HG02885 (cell line): ENCODE data around the gene CYP19A1.

Source experiments
- ATAC-seq: cut with Tn5 transposase; IDR thresholded peaks from one replicate; pipeline ENCODE4 v1.9.1; 2021; ENCODE audit warnings: mild to moderate bottlenecking; ENCODE audit not compliant: unreplicated experiment, poor library complexity

Gene CYP19A1

DNA sequence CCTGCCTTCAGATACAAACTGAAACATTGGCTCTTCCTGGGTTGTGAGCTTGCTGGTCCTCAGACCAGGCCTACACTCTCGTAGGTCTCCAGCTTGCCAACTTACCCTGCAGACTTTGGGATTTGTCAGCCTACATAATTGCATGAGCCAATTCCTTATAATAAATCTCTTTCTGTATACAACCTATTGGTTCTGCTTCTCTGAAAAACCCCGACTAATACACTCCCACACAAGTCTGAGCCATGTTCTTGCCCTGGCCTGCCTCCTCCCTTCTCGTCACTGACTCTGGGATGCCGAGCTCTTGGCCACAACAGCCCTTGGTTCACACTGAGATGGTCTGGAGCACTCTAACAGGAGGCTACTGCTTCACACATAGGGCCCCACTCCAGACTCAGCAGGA, 9.5 kb downstream of the CYP19A1 start:
- no peak for ATAC-seq

DNA sequence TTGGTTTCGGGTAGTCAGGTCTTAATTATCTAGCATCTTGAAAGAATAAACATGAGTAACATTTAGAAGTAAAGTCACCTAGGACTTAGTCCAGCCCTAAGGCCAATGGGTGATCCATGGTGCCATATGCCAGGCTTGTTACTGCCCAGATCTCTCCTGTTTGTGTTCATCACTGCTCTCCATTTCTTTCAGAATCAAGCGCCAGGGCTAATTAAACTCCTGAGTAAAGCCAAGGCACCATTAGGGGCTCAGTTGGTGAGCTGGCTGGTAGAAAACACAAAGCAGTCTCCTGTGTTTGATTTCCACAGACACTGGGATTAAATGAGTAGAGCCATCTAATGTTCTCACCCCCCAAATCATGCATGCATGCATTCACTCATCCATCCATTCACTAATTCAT, 11.3 kb downstream of the CYP19A1 start:
- ATAC-seq, result no peak

DNA sequence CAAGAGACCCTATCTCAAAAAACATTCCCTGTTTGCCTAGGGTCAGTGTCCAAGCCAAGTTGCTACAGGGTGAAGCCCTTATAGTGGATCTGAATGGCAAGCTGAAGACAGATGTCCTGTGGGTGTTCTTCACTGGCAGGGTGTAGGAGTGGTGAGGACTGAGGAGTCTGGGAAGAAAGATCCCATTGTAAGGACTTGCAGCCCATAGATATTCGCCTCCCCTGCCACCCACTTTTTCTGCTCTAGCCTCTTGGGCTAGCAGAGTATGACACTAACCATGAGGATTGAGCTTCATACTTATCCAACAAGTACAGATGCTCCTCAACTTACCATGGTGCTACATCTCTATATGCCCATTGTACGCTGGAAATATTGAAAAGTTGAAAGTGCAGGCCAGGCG, 13.2 kb downstream of the CYP19A1 start:
- ATAC-seq, result no peak

DNA sequence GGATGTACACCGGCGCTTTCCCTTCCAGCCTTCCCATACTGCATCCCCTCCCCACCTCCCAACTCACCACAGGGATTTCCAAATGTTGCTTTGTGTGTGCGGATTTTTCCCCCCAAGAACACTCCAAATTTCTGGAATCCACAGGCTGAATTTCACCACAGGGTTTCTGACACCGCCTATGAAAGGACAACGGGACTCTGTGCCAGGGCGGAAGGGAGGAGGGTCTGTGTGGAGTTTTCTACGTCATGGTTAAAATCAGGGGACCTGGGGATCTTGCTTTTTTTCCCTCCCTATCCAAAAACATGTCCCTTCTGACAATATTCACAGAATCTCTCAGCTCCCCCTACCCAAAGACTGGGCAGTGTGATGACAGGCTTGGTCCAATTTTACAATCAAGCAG, 14.6 kb downstream of the CYP19A1 start:
- no peak for ATAC-seq

DNA sequence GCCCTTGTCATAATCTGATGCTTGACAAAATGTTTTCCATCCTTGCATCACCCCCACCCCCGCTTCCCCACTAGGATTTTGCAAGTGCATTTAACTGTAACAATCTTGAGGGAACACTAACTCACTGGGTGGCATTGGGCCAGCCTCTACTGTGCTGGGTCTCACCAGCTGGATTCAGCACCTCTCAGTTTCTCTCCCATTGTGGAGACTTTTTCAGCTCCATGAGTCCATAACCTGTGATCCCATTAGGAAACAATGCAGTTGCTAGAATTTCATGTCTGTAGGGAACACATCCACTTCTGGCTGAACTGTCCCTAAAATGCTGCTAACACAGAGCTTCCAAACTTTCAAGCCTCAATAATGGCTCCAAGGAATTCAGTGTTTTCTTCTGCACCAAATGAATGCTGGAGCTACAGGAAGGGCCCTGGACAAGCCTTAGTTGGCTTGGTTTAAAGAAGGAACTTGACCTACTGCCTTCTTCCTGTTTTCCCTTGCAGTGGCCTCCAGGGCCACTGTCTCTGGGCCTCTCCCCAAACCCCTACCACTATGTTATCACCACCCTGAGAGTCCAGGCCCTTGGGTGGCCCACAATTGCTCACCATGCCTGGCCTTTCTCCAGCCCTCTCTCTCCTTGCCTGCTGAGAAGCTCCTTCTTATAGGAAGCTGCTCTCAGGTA, 15.6 kb downstream of the CYP19A1 start:
- no peak for ATAC-seq

DNA sequence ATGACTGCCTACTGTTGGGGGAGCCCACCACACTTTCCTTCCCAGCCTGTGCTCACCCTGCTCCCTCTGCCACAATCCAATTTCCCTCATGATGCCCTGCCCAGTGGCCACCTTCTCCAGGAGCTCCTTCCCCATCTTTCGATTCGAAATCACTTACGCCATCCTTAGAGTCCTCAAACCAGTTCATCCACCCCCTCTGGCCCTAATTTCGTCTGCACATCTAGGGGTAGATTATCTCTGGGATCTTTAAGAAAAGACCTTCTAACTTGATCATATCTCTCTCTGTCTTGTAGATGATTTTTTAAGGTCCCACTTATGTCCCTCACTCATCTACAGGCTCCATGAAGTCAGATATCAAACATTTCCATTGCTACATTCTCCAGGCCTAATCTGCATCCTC, 17.1 kb downstream of the CYP19A1 start:
- no peak for ATAC-seq

DNA sequence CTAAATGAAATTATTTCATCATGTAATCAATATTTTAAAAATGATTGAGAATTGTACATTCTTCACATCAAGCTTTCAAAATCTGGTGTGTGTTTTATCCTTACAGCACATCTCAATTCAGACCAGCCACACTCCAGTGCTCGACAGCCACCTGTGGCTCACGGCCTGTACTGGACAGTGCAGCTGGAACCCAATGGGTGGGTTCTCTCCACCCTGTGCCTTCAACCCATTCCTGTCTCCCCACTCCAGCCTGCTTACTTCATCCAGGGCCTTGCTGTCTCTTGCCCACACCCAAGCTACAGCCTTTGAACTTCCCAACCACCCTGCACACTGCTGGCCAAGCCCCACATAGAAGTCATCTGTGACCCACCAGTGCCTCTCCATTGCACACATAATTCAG, 17.6 kb downstream of the CYP19A1 start:
- no peak for ATAC-seq

DNA sequence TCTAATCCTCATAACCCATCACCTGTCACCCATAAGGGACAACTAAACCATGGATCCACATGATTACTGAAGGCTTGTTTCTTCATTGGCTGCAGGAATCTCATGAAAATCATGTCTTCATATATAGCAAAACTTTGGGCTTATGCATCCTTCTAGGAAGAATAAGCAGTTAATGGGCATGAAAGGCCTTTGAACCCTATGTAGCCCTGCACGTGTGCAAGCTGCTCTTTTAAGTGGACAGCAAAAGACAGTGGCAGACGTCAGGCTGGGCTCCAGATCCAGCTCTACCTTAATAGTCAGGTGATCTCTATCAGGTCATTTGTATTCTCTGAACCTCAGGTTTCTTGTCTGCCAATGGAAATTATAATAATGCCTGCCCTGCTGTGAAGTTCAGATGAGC, 18.9 kb downstream of the CYP19A1 start:
- no peak for ATAC-seq

DNA sequence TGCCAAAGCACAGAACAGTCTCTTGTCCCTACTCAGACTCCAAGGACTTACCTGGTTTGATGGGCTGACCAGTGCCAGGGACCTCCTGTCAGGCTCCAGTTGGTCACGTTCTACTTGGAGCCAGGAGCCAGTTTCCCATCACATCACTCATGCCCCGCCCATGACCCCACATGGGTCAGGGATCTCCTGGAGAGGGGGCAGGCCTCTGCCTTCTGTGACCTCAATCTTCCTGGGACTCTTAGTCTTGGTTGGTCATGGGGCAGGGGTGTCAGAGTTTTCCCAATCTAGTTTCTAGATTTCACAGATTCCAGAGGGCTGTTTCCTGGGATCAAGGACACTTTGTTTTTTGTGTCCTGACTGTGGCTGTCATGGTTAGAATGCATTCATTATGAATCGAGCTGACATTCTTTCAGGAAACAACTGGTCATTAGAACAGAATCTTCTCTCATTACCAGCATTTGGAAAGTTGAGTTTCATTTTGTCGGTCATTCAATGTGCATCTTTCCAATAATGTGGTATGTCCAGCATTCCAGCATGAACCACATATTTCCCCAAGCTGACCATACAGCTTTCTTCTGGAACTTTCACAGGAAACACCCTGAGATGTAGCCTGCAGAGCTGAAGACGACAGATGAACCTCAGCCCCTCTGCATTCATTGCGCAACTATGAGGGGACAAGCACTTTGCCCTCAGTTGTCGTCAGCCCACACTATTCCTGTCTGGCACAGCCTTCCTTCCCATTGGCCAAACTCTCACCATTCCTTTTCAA, 19.8 kb downstream of the CYP19A1 start:
- ATAC-seq, result no peak

DNA sequence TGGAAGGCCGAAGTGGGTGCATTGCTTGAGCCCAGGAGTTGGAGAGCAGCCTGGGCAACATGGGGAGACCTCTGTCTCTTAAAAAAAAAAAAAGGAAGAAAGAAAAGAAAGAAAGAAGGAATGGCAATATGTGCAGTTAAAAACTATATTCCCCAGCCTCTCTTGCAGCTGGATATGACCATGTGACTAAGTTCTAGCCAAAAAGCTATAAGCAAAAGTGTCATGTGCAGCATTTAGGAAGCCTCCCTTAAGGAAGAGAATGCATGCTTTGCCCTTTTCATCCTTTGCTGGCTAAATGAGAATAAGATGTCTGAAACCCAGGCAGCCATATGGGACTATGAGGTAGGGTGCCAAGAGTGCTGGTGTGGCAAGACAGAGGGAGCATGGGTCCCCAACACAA, 21.8 kb downstream of the CYP19A1 start:
- no peak for ATAC-seq

DNA sequence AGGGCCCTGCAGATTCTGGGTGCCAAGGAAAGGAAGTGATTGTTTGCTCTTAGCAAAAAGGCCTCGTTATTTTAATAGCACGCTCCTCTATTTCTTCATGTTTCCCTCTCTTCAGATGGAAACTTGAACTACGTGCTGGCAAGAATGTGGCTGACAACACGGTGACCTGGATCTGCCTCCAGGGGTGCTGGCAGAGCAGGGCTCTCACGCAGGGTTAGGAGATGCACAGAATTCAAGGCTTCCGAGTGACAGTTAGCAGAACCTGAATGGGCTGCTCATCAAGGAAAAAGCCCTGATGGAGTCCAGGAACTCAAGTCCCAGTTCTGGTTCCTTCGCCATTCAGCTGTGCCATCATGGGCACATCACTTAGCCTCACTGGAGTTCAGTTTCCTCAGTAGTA, 22.7 kb downstream of the CYP19A1 start:
- no peak for ATAC-seq

DNA sequence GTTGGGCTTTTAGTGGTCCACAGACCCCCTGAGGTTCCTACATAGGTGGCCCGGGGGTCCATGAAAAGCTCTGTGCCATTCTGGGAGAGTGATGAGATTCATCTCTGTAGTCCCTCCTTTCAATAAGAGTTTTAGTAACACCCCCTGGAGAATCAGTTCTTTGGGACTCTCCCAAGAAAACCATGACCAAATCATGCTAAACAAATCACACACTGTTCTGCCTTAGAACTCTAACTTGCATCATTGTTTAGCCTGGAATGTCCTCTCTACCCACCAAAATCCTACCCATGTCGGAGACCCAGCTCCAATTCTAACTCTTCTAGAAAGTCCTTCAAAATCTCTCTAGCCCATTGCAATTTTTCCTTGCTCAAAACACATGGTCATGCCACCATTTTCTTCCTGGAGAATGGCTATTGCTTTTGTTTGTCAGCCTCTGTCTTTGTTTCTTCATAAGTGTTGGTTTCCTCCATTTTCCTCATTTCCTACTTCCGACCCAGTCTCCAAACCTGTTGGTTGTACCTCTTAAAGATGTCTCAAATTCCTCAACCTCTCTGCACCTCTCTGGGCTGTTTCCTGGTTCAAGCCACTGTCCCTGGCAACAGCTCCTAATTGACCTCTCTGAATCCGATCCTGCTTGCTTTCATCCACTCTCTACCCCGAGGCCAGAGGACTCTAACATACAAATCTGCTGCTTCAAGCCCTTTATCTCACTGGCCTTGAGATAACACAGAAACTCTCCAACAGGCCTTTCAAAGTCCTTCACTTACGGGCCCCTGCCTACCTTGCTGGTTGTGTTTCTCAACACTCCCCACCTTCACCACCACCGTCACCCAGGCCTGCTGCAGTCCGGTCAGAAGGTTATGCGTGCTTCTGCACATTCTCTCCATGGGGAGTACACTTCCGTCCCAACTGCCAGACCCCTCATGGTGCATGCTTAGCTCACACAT, 23.7 kb downstream of the CYP19A1 start:
- no peak for ATAC-seq

DNA sequence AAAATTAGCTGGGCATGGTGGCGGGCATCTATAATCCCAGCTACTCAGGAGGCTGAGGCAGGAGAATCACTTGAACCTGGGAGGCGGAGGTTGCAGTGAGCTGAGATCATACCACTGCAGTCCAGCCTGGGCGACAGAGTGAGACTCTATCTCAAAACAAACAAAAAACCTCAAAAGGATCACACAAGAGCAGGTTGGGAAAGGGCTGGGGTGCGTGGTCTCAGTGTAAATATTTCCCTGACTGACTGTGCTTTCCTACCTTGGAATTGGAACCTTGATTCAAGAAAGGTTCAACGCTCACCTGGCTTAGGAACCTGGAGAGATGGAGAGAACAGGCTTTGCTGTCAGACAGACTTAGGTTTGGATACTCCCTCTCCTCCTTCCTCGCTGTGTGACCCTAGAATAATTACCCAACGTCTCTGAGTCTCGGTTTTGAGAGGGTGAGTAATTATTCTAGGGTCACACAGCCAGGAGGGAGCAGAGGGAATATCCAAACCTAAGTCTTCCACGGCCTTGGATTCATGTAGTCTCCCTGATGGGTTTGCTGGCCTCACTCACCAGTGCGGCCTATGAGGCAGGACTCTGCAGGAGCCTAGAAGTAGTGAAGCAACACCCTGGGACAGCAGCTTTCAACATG, 24.6 kb downstream of the CYP19A1 start:
- no peak for ATAC-seq

DNA sequence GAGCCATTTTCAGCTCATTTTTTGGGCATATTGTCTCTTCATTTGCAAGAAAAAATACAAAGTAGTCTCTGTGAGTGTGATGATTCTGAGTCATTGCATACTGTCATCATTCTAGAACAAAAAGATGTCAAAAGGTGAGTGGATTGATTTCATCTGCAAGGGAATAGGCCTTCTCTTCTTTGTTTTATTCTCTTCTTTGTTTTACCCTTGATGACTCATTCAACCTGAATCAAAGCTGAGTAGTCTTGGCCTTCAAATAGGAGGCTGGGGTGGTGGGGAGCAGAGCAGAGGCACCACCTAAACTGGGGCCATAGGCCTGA, 25.4 kb downstream of the CYP19A1 start:
- no peak for ATAC-seq

DNA sequence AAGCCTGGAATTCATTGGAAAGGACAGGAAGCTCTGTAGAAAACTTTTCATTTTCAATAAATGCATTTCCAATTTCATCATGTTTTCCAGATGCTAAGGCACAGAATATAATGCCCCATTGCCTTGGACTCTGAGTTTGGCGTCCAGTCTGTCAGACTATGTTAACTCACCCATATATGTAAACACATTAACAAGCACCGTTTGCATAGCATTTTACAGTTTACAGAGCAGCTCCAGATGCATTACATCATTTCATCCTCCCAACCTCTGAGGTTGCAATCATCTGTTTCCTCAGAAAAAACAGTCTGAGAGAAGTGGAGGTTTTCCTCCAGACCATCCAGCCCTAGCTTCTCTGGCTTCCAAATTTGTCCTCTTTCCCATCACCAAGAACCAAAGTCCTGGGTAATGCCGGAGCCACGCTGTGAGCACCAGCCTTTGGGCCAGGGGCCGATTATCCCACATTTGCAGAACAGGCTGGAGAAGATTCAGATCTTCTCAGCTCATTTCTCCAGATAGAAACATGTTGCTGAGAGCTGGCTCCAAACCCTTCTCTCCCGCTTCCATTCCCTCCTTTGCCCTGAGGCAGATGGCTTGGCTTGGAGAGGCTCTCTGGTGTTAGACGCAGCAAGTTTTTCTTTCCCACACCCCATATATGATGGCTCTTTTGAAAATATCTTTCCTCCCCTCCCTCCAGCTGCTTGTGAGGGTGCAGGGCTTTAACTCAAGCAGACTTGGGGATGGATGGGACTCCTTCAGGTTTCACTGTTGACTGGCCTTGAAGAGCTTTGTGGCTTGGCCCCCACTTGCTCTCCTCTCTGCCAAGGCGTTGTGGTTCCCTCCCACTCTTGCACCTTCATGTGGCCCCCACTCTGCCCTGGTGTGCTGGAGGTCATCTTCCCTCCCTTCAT, 26.0 kb downstream of the CYP19A1 start:
- no peak for ATAC-seq

DNA sequence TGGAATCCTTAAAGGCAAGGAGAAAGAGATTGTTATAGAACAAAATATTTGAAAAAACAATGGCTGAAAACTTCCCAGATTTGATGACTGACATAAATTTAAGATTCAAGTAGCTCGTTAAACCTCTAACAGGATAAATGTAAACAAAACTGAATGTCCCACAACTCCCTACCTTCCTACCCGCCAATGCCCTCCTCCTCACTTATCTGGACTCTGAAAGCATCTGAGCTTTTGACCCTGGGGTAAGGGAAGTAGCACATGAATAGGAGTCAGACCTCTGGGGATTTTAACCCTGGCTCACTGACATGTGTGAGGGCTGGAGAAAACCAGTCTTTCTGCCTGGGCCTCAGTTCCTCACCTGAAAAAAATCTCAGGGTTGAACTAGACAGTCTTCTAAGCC, 26.9 kb downstream of the CYP19A1 start:
- ATAC-seq, result no peak

DNA sequence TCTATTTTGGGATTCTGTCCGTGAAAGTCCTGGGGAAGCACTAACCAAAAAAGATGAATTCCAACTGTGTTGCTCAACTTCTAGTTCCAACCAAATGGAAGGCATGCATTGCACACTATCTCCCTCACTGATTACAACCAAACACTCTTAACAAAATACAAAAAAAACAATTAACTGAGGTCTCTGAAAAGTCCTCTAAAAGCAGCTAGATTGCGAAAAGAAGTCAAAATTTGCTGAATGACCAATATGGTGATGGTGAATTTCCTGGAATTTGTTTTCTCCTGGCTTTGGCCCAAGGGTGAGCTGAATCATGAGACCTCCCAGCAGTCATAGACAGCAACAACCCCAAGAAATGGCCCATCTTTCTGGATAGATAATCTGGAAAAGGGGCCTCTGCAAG, 28.3 kb downstream of the CYP19A1 start:
- no peak for ATAC-seq

DNA sequence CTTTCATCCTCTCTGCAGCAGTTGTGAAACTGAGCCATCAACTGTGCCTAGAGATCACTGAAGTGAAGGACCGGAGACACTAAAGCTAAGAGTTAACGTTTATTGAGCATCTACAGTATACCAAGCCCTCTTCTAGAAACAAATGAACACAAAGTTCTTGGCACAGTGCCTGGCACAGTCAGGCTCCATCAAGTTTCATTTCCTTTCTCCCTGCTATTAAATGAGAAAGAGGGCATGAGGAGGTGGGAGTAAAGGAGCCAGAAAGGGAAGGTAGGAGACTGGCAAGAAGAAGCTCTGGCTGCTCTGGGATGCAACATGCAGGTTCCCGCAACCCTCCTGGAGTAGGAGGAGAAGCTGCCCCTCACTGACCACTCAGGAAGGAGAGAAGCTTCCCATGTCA, 30.6 kb downstream of the CYP19A1 start:
- no peak for ATAC-seq

DNA sequence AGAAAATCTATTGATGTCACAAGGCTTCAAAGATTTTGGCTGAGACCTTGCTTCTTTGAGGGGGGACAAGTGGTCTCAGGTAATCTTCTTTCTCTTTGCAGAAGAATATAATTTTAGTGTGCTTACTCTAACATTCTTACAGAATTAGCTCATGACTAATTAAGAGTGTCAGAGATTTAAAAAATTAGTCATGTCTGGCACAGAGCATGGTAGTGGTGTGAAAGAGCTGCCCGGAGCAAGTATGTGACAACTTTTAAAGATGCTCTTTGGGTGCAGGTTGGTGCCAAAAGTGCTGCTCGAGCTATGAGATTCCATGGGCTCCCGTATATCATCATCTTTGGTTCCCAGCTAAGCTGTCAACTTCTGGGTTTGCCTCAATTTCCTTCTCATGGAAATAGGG, 31.1 kb downstream of the CYP19A1 start:
- ATAC-seq, result no peak

DNA sequence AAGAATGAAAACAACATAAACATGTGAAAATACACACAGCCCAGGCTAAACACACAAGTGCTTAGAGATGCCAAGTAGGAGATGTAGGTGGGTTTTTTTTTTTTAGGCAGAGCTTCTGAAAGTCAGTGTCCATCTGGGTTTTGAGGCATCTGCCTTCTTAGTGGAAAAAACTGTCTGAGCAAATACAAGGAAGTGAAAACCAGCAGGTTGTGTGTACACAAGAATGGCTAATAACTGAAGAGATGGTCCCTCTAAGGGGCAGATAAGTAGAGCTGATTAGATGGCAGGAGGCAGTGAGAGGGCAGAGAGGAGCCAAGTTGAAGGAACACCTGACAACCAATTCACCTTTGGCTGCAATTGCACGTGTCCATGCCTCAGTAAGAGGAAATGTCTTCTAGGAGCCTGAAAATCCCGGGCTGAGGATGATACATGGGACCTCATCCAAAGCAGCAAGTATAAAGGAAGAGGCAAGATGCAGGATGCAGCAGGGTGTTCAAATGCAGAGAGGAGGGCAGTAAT, 34.9 kb downstream of the CYP19A1 start:
- ATAC-seq, result no peak
